ENCODE results near the gene BRSK2.

The BRSK2 gene

DNA sequence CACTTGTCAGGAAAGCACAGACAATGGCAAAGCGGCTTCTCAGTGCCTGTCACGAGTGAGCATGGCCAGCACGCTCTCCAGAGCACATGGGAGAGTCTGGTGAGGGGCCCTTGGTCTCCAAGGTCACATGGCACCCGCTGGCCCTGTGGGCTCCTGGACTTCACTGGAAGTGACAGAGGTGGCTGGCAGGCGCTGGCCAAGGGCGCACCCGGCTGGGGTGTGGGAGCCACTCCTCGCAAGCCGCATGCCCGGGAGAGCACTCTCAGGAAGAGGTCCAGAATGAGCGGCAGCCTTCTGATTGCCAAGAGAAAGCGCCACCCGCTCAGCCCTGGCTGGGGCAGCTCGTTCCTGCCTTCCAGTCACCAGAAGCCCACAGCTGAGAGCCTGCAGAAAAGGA lies 114.0 kb downstream of the BRSK2 start:
- TF ChIP-seq YY1 (IDR thresholded peaks at IDR 0.05; ENCODE audit: low read depth) (no peak), EGR1 (IDR thresholded peaks at IDR 0.05) (no peak), CREB1 (IDR thresholded peaks at IDR 0.05; ENCODE audit: low read depth) (no peak), NFIC (IDR thresholded peaks at IDR 0.05) (no peak), USF1 (IDR thresholded peaks at IDR 0.05) (no peak), RAD21 (IDR thresholded peaks at IDR 0.05; ENCODE audit: low read depth) (no peak), REST (IDR thresholded peaks at IDR 0.05; ENCODE audit: low read depth) (no peak), TAF1 (IDR thresholded peaks at IDR 0.05; ENCODE audit: low read depth) (no peak), MAX (IDR thresholded peaks at IDR 0.05) (no peak), FOXM1 (IDR thresholded peaks at IDR 0.05; ENCODE audit: borderline replicate concordance, low read depth) (no peak), CEBPB (IDR thresholded peaks at IDR 0.05) (no peak), ZBTB7A (IDR thresholded peaks at IDR 0.05; ENCODE audit: low read depth) (no peak), TCF12 (IDR thresholded peaks at IDR 0.05; ENCODE audit: low read depth) (no peak), EP300 (IDR thresholded peaks at IDR 0.05; ENCODE audit: borderline replicate concordance) (no peak), TEAD4 (IDR thresholded peaks at IDR 0.05) (no peak)

DNA sequence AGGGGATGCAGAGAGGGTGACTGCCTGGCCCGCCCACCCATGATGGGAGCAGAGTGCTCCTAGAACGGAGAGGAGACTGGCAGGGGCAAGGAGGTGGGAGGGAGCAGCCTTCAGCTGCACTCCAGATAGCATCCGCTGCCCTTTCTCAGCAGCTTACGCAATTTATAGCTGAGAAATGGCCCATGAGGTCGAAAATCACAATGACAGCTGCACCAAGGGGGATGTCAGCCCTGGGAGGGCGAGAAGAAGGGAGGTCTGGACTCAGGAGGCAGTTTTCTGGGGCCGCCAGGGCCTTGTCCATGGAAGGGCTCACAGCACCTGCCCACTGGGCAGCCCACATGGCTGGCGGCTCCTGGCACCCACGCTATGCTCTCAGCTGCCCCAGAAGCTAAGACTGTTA lies 114.4 kb downstream of the BRSK2 start:
- TF ChIP-seq TAF1 (IDR thresholded peaks at IDR 0.05; ENCODE audit: low read depth) = no peak
- TF ChIP-seq TCF12 (IDR thresholded peaks at IDR 0.05; ENCODE audit: low read depth) = no peak
- TF ChIP-seq RAD21 (IDR thresholded peaks at IDR 0.05; ENCODE audit: low read depth) = no peak
- no peak for TF ChIP-seq REST (IDR thresholded peaks at IDR 0.05; ENCODE audit: low read depth)
- TF ChIP-seq MAX (IDR thresholded peaks at IDR 0.05) = no peak
- no peak for TF ChIP-seq NFIC (IDR thresholded peaks at IDR 0.05)
- no peak for TF ChIP-seq EGR1 (IDR thresholded peaks at IDR 0.05)
- TF ChIP-seq FOXM1 (IDR thresholded peaks at IDR 0.05; ENCODE audit: borderline replicate concordance, low read depth) = no peak
- TF ChIP-seq ZBTB7A (IDR thresholded peaks at IDR 0.05; ENCODE audit: low read depth) = no peak
- TF ChIP-seq CEBPB (IDR thresholded peaks at IDR 0.05) = no peak
- TF ChIP-seq EP300 (IDR thresholded peaks at IDR 0.05; ENCODE audit: borderline replicate concordance) = no peak
- TF ChIP-seq TEAD4 (IDR thresholded peaks at IDR 0.05) = no peak
- TF ChIP-seq USF1 (IDR thresholded peaks at IDR 0.05) = no peak

- TF ChIP-seq CEBPB (IDR thresholded peaks at IDR 0.05) = no peak
- no peak for TF ChIP-seq YY1 (IDR thresholded peaks at IDR 0.05; ENCODE audit: low read depth)
- no peak for TF ChIP-seq RAD21 (IDR thresholded peaks at IDR 0.05; ENCODE audit: low read depth)
- no peak for TF ChIP-seq REST (IDR thresholded peaks at IDR 0.05; ENCODE audit: low read depth)
- TF ChIP-seq NFIC (IDR thresholded peaks at IDR 0.05) = no peak
- no peak for TF ChIP-seq MAX (IDR thresholded peaks at IDR 0.05)
- TF ChIP-seq CREB1 (IDR thresholded peaks at IDR 0.05; ENCODE audit: low read depth) = no peak
These were observed 115.0 kb downstream of the BRSK2 start for GRCh38 chr11:1504581-1505290.

DNA sequence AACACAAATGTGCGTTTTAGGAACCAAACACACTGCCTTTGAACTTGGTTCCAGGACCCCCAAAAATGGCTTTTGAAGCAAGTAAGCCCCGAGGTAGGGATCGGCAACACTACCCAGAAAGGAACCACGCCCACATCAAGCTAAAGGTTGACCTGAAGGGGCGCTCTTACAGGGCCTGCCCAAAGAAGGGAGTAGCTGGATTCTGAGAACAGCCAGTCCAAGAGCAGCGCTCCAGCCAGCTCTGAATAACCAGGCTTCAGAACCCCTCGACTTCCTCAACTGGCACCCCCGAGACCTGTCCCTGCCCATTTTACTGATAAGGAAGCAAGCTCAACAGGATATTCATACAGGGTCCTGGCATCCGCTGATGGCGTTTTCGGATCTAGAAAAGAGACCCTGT lies 115.7 kb downstream of the BRSK2 start:
- TF ChIP-seq REST (IDR thresholded peaks at IDR 0.05; ENCODE audit: low read depth) (no peak), FOXM1 (IDR thresholded peaks at IDR 0.05; ENCODE audit: borderline replicate concordance, low read depth) (no peak), RAD21 (IDR thresholded peaks at IDR 0.05; ENCODE audit: low read depth) (no peak), YY1 (IDR thresholded peaks at IDR 0.05; ENCODE audit: low read depth) (no peak), EP300 (IDR thresholded peaks at IDR 0.05; ENCODE audit: borderline replicate concordance) (no peak), MAX (IDR thresholded peaks at IDR 0.05) (no peak), NFIC (IDR thresholded peaks at IDR 0.05) (no peak), TCF12 (IDR thresholded peaks at IDR 0.05; ENCODE audit: low read depth) (no peak)
